GM23248 (cell line): ENCODE results near the gene SLC13A3. TPM values are rescaled to one million over a fixed set of nuclear protein-coding genes. Genes with fewer than 3 reads are reported as not detected.

ENCODE experiments used
- DNase-seq: peaks from one replicate; pipeline ENCODE4 v3.0.0-alpha.2; 2015
- H2AFZ ChIP-seq: fragments of 200-600 bp; sonication (generic); 2 replicates; pipeline ENCODE4 v1.6.1; 2016; ENCODE audit warnings: antibody characterized with exemption
- H3F3A ChIP-seq: fragments of 200-600 bp; sonication (generic); 2 replicates; pipeline ENCODE4 v1.6.1; 2016; ENCODE audit warnings: mild to moderate bottlenecking, antibody characterized with exemption, mixed run types; ENCODE audit not compliant: insufficient read depth
- H3K27ac ChIP-seq: fragments of 200-600 bp; sonication (generic); 2 replicates; pipeline ENCODE4 v1.5.1; 2016; ENCODE audit warnings: mild to moderate bottlenecking
- H3K27me3 ChIP-seq: fragments of 200-600 bp; sonication (generic); replicated peaks from 2 replicates; pipeline ENCODE4 v1.6.1; 2016; ENCODE audit warnings: mild to moderate bottlenecking; ENCODE audit not compliant: insufficient read depth
- H3K36me3 ChIP-seq: fragments of 200-600 bp; sonication (generic); 2 replicates; pipeline ENCODE4 v1.6.1; 2016; ENCODE audit warnings: low read depth, mild to moderate bottlenecking
- H3K4me1 ChIP-seq: fragments of 200-600 bp; sonication (generic); 2 replicates; pipeline ENCODE4 v1.6.1; 2016; ENCODE audit warnings: mild to moderate bottlenecking; ENCODE audit not compliant: insufficient read depth
- H3K4me2 ChIP-seq: fragments of 200-600 bp; sonication (generic); one replicate; pipeline ENCODE4 v1.6.1; 2016; ENCODE audit warnings: mild to moderate bottlenecking; ENCODE audit not compliant: unreplicated experiment
- H3K4me3 ChIP-seq: fragments of 200-600 bp; sonication (generic); 2 replicates; pipeline ENCODE4 v1.5.1; 2016; ENCODE audit warnings: mild to moderate bottlenecking
- H3K79me2 ChIP-seq: fragments of 200-600 bp; sonication (generic); 2 replicates; pipeline ENCODE4 v1.6.1; 2016; ENCODE audit warnings: mild to moderate bottlenecking; ENCODE audit not compliant: insufficient read depth
- H3K9ac ChIP-seq: fragments of 200-600 bp; sonication (generic); 2 replicates; pipeline ENCODE4 v1.6.1; 2016; ENCODE audit warnings: mild to moderate bottlenecking
- H3K9me2 ChIP-seq: fragments of 200-600 bp; sonication (generic); 2 replicates; pipeline ENCODE4 v1.6.1; 2016; ENCODE audit warnings: mixed run types, mild to moderate bottlenecking, moderate library complexity; ENCODE audit not compliant: insufficient read depth
- H3K9me3 ChIP-seq: fragments of 200-600 bp; sonication (generic); one replicate; pipeline ENCODE4 v1.6.1; 2017; ENCODE audit warnings: low read depth
- H4K20me1 ChIP-seq: fragments of 200-600 bp; sonication (generic); 2 replicates; pipeline ENCODE4 v1.6.0; 2016; ENCODE audit not compliant: insufficient read depth
- EZH2 ChIP-seq: fragments of 200-600 bp; sonication (generic); IDR thresholded peaks from 2 replicates; pipeline ENCODE4 v1.6.1; 2018; ENCODE audit warnings: antibody characterized with exemption, mild to moderate bottlenecking; ENCODE audit not compliant: insufficient read depth, poor library complexity, severe bottlenecking
- EZH2phosphoT487 ChIP-seq: fragments of 200-600 bp; sonication (generic); IDR thresholded peaks from 2 replicates; pipeline ENCODE4 v1.6.1; 2018; ENCODE audit warnings: antibody characterized with exemption, moderate library complexity, mild to moderate bottlenecking, low read depth; ENCODE audit not compliant: insufficient read depth
- WGBS, 2 experiments: methylation state at CpG; one replicate each; pipeline ENCODE4 v1.1.6; 2015 to 2017; ENCODE audit warnings: low lambda C conversion rate in 2 of 2, low coverage in 1 of 2; ENCODE audit errors: missing lambda C conversion rate in 2 of 2; 5-methylcytosine and 5-hydroxymethylcytosine counted together
- in situ Hi-C: fragments of 300-500 bp; cut with MboI; formaldehyde crosslinking; loops from 2 replicates; pipeline ENCODE4 v1.15.0; 2020
- polyA plus RNA-seq: library from polyadenylated mRNA; unstranded; fragments of >200 nt; fragmentation: Nextera tagmentation; extraction: Ambion mirVana; gene quantifications from 2 replicates; pipeline ENCODE4 v1.2.1, GENCODE V29; 2016
- total RNA-seq: library from RNA; depleted of rRNA; stranded (reverse); fragments of >200 nt; shearing (Covaris generic); gene quantifications from 2 replicates; pipeline ENCODE4 v1.2.3, GENCODE V29; 2014

SLC13A3 gene
- total and polyA plus RNA-seq, 2 experiments from 2014 or later = 2.4 to 4.6 TPM

- H3K36me3 ChIP-seq = no peaks in the 10 kb centered on the region
- H3F3A ChIP-seq = peaks cover 12% of the 10 kb centered on the region
- TF ChIP-seq EZH2phosphoT487 = no peak
- TF ChIP-seq EZH2 = no peak
- no peaks in the 10 kb centered on the region for H3K9me2 ChIP-seq
- peak overlapping the region; percentile 68 for H3K4me3 ChIP-seq
- WGBS, 2 experiments = 3 to 4% methylated on average over 19 of the region's 19 CpGs
- H3K4me1 ChIP-seq = peaks cover 7% of the 10 kb centered on the region
- no peaks in the 10 kb centered on the region for H3K9me3 ChIP-seq
- peak overlapping the region; percentile 46 for H3K9ac ChIP-seq
- H3K4me2 ChIP-seq = peak overlapping the region; percentile 91
- no peaks in the 10 kb centered on the region for H3K79me2 ChIP-seq
- peak; percentile 75 for DNase-seq
- peak overlapping the region; percentile 92 for H2AFZ ChIP-seq
- in situ Hi-C loops = no loop called here
- no peaks in the 10 kb centered on the region for H4K20me1 ChIP-seq
- H3K27me3 ChIP-seq = no peaks in the 10 kb centered on the region
- no peak overlapping the region for H3K27ac ChIP-seq
Measured at GRCh38 chr20:46562373-46563169, 88.7 kb downstream of the SLC13A3 start.

GRCh38 chr20:46562009-46562372 is 89.3 kb downstream of the SLC13A3 start:
- Histone ChIP-seq H3K4me3 (peak overlapping the region; percentile 68), H3K79me2 (no peaks in the 10 kb centered on the region), H3F3A (peaks cover 16% of the 10 kb centered on the region), H4K20me1 (no peaks in the 10 kb centered on the region), H3K27me3 (no peaks in the 10 kb centered on the region), H3K4me2 (peak overlapping the region; percentile 91), H3K27ac (no peak overlapping the region), H2AFZ (peak overlapping the region; percentile 92), H3K36me3 (no peaks in the 10 kb centered on the region), H3K9me2 (no peaks in the 10 kb centered on the region), H3K4me1 (peaks cover 9% of the 10 kb centered on the region), H3K9me3 (no peaks in the 10 kb centered on the region), H3K9ac (no peak overlapping the region)
- in situ Hi-C loops = no loop called here
- TF ChIP-seq EZH2phosphoT487 (no peak), EZH2 (no peak)
- DNase-seq = no peak
- WGBS, 2 experiments = 41 to 43% methylated on average over 5 of the region's 5 CpGs

GRCh38 chr20:46559685-46560440 is 91.4 kb downstream of the SLC13A3 start:
- in situ Hi-C loops = no loop called here
- WGBS, 2 experiments = 76 to 85% methylated on average over 7 of the region's 7 CpGs
- DNase-seq = no peak

GRCh38 chr20:46559001-46559400 is 92.3 kb downstream of the SLC13A3 start:
- Histone ChIP-seq H4K20me1 (no peaks in the 10 kb centered on the region), H3K27ac (no peak overlapping the region), H3K27me3 (no peaks in the 10 kb centered on the region), H3K4me2 (no peak overlapping the region), H3K9me2 (no peaks in the 10 kb centered on the region), H3K9me3 (no peaks in the 10 kb centered on the region), H3K79me2 (no peaks in the 10 kb centered on the region), H2AFZ (no peak overlapping the region), H3F3A (peaks cover 16% of the 10 kb centered on the region), H3K36me3 (no peaks in the 10 kb centered on the region), H3K9ac (no peak overlapping the region), H3K4me3 (no peak overlapping the region), H3K4me1 (peaks cover 9% of the 10 kb centered on the region)
- 94% methylated on average over 3 of the region's 3 CpGs for WGBS, 2 experiments
- in situ Hi-C loops = no loop called here
- no peak for DNase-seq
- TF ChIP-seq EZH2phosphoT487 (no peak), EZH2 (no peak)

More at GRCh38 chr20:46559685-46560440, 91.4 kb downstream of the SLC13A3 start:
- no peak overlapping the region for H3K4me2 ChIP-seq
- H3K79me2 ChIP-seq = no peaks in the 10 kb centered on the region
- no peaks in the 10 kb centered on the region for H3K9me2 ChIP-seq
- TF ChIP-seq EZH2 = no peak
- TF ChIP-seq EZH2phosphoT487 = no peak
- no peak overlapping the region for H3K27ac ChIP-seq
- H3K9ac ChIP-seq = no peak overlapping the region
- no peaks in the 10 kb centered on the region for H3K9me3 ChIP-seq
- H4K20me1 ChIP-seq = no peaks in the 10 kb centered on the region
- peaks cover 9% of the 10 kb centered on the region for H3K4me1 ChIP-seq
- H2AFZ ChIP-seq = no peak overlapping the region
- peaks cover 16% of the 10 kb centered on the region for H3F3A ChIP-seq
- H3K4me3 ChIP-seq = no peak overlapping the region
- H3K36me3 ChIP-seq = no peaks in the 10 kb centered on the region
- H3K27me3 ChIP-seq = no peaks in the 10 kb centered on the region
